NCI-H1436 treated with DMSO at 0.1 percent for 48 hours (cell line): Measurements from ENCODE around the gene ASB8.

Source experiments
- DNase-seq: peaks from one replicate; lab custom pipeline; 2025; lab: John Stamatoyannopoulos, UW

Gene ASB8

GRCh38 chr12:48105867-48106680 is 51.2 kb downstream of the ASB8 start, which contains the start of gene SENP1:
TSS of gene SENP1 (minus strand) at chr12:48106079. CDS start at chr12:48101472, 4,607 bp downstream.
- no peak for DNase-seq

- no peak for DNase-seq
Observed at GRCh38 chr12:48105321-48105866, 51.9 kb downstream of the ASB8 start.

GRCh38 chr12:48104531-48104930 is 52.8 kb downstream of the ASB8 start:
- no peak for DNase-seq
